AG09319 (cell line): ENCODE results near the gene MAST4.
"Not testable (repeated sequence)": the region's sequence is repeated elsewhere in the genome, so short reads cannot be mapped to it uniquely, and the experiment has no call there.

Source experiments
- DNase-seq: peaks from one replicate; pipeline ENCODE4 v3.0.0-alpha.2; 2010; ENCODE audit warnings: low read depth; ENCODE audit errors: extremely low read depth
- CTCF ChIP-seq: IDR thresholded peaks from 2 replicates; pipeline ENCODE4 v1.5.1; 2011; ENCODE audit warnings: low read depth, mild to moderate bottlenecking, inconsistent platforms, low read length, moderate library complexity

The MAST4 gene

DNA sequence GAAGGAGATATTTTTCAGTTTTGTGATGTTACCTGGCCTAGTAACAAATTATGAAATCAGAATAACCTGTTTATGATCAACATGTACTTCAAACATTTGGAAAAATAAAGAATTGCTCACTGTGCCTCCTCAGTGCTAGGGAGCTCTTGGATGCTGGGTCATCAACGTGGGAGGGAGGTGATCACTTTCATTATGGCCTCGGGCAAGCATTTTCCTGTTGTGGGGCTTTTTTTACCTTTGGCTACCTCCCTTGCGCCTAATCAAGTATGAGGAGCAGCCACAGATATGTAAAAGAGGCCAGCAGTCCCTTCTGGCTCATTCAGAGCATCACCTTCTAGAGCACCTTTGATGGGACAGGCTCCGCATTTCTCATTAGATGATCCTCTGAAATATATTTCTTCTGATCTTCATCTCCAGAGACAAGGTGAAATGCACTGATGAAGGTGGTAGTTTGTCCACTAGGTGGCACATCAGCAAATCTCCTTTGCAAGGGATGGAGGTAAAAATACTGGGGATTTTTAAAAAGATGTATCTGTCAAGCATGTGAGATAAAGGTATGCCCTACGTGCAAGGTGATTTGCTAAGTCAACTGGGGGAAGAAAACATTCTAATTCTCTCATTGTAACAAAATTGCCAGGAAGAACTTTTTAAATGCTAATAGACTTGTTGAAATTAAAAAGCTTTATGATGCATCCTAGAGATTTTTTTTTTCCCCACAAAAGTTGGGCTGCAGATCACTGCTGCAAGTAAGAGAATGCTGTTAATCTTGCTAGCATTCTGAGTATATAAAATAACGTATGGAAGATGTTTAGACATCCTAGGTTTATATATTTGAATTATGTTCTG, 218.2 kb downstream of the MAST4 start:
- DNase-seq, result peak; percentile 4
- TF ChIP-seq CTCF, result peak; percentile 77

DNA sequence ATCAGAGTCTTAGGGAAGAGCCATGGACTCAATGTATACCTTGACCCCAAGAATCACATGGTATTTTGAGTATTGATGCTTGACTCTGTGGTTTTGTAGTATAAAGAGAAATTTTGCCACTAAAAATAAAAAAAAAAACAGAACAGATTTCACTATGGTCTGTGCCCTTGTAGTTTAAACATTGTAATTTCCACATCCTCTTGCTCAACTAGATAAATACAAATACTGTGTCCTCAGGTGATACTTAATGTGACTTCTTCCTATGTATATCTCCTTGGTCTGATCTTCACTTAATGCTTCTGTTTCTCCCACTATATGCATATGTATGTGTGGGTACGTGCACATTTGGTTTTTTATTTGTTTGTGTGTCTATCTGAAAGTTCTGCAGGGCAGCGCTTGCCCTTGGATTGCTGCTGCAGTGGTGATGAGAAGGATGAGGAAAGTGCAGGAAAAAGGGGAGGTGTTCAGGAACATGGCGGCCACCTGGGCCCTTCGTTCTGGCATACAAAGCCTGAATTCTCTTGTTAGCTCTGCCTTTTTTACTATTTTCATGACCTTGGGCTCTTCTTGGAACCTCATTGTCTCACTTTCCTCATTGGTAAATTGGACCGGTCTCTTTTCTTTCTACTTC, 222.2 kb downstream of the MAST4 start:
- TF ChIP-seq CTCF, result no peak
- no peak for DNase-seq

GRCh38 chr5:66818935-66819328, 222.7 kb downstream of the MAST4 start:
- no peak for DNase-seq

DNA sequence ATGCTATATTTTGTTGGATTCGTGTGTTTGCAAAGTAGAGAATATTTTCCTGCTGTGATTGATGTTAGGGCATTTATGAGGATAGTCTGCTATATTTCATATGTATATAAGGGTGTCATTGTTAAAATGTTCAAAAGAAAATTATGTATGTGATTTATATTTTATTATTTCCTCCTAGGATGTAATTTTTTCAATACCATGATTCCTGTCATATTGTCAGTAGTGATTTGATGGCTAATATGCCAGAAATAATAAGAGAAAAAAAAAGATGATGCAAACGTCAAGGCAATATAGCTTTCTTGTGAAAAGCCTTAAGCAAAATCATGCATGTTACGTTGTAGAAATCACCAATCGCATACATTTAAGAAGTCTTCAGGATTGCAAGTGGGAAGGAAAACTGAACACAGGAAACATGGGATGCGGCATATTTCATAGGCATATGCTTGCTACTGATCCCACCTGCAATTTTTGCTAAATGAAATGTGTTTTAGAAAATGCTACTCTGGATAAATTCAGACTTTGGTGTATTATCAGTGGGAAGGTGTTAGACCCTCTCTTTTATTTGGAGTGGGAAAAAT, 224.5 kb downstream of the MAST4 start:
- DNase-seq, result no peak
- TF ChIP-seq CTCF, result no peak

More at GRCh38 chr5:66818935-66819328, 222.7 kb downstream of the MAST4 start:
- no peak for TF ChIP-seq CTCF

DNA sequence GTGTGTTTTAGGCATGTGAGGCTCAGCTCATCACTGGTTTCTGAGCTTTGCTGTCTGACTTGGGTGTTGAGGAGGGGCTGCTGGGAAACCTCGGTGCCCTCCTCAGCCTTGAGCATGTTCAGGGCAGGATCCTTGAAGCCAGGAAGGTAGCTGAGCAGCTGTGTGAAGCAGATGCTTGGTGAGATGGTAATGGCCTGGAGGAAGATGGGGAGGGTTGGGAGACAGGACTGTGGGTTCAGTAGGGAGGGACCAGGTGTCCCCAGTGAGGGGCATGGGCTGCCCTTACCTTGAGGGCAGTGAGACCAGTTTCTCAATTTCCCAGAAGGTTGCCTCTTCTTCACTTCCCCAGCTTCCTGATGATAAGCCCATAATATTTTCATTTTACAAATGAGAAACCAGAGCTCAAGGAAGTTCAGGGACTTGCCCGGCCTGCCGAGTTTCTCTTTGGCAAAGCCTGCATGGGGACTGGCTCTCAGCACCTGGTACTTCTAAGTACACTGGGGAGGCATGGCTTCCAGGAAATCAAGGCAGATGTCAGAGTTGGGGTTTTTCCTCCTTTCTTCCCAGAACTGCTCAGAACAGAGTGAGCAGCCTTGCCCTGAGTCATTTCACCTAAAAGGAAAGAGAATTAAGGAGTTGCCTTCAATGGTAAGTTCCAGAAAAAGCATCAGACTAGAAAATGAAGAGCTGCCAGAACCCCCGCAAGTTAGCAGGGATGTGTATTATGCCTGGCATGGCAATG, 225.7 kb downstream of the MAST4 start:
- no peak for DNase-seq
- TF ChIP-seq CTCF, result no peak

DNA sequence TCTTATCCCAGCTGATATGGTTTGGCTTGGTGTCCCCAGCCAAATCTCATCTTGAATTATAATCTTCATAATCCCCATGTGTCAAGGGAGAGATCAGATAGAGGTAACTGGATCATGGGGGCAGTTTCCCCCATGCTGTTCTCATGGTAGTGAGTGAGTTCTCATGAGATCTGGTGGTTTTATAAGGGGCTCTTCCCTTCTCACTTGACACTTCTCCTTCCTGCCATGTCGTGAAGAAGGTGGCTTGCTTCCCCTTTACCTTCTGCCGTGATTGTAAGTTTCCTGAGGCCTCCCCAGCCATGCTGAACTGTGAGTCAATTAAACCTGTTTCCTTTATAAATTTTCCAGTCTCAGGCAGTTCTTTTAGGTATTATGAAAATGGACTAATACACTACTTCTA, 226.7 kb downstream of the MAST4 start:
- not testable (repeated sequence) for DNase-seq

DNA sequence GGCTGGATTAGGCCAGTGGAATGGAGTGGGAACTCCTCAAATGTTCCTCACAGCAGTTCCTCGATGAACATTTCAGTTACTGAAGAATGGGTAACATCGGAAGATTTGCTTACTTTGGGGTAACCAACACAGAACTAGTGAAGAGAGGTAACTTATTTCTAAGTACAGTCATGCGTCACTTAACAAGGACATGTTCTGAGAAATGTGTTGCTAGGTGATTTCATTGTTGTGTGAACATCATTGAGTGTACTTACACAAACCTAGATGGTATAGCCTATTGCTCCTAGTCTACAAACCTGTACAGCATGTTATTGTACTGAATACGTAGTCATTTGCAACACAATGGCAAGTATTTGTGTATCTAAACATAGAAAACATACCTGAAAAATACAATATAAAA, 228.3 kb downstream of the MAST4 start:
- no peak for DNase-seq

More for the DNA sequence above, 228.3 kb downstream of the MAST4 start:
- no peak for TF ChIP-seq CTCF
